ENCODE measurements around the gene PIKFYVE.

The PIKFYVE gene

GRCh38 chr2:208329485-208329884 is 63.4 kb downstream of the PIKFYVE start:
- no peak for DNase-seq (ENCODE audit: extremely low spot score)
- ChIA-PET CTCF (no interaction called here), POLR2A (no interaction called here)
- TF ChIP-seq BHLHE40 (IDR thresholded peaks at IDR 0.05; ENCODE audit: borderline replicate concordance) (no peak), TARDBP (IDR thresholded peaks at IDR 0.05) (no peak), HDGF (IDR thresholded peaks at IDR 0.05; ENCODE audit: borderline replicate concordance) (no peak), ZNF384 (IDR thresholded peaks at IDR 0.05) (no peak), ELF4 (IDR thresholded peaks at IDR 0.05) (no peak), SP1 (IDR thresholded peaks at IDR 0.05) (no peak), FOXM1 (IDR thresholded peaks at IDR 0.05; ENCODE audit: borderline replicate concordance) (no peak), L3MBTL2 (conservative IDR thresholded peaks at IDR 0.05) (no peak), FOXK2 (IDR thresholded peaks at IDR 0.05) (no peak), CTBP1 (IDR thresholded peaks at IDR 0.05; ENCODE audit: borderline replicate concordance) (no peak), FOXA1 (IDR thresholded peaks at IDR 0.05) (no peak), LEF1 (IDR thresholded peaks at IDR 0.05; ENCODE audit: borderline replicate concordance) (no peak), SUZ12 (IDR thresholded peaks at IDR 0.05) (no peak), NFRKB (IDR thresholded peaks at IDR 0.05) (no peak), ARNT (IDR thresholded peaks at IDR 0.05) (no peak), PKNOX1 (IDR thresholded peaks at IDR 0.05) (no peak)

- no peak for DNase-seq (ENCODE audit: extremely low spot score)
- CTCF ChIA-PET = no interaction called here
- POLR2A ChIA-PET = no interaction called here
Observed at GRCh38 chr2:208334230-208334629, 68.2 kb downstream of the PIKFYVE start.

GRCh38 chr2:208346756-208347155 is 80.7 kb downstream of the PIKFYVE start:
- ChIA-PET POLR2A (no interaction called here), CTCF (no interaction called here)
- TF ChIP-seq BHLHE40 (IDR thresholded peaks at IDR 0.05; ENCODE audit: borderline replicate concordance) (no peak), CTBP1 (IDR thresholded peaks at IDR 0.05; ENCODE audit: borderline replicate concordance) (no peak), FOXM1 (IDR thresholded peaks at IDR 0.05; ENCODE audit: borderline replicate concordance) (no peak), SUZ12 (IDR thresholded peaks at IDR 0.05) (no peak), HDGF (IDR thresholded peaks at IDR 0.05; ENCODE audit: borderline replicate concordance) (no peak), PKNOX1 (IDR thresholded peaks at IDR 0.05) (no peak), FOXK2 (IDR thresholded peaks at IDR 0.05) (no peak), L3MBTL2 (conservative IDR thresholded peaks at IDR 0.05) (no peak), NFRKB (IDR thresholded peaks at IDR 0.05) (no peak), ARNT (IDR thresholded peaks at IDR 0.05) (no peak), ZNF384 (IDR thresholded peaks at IDR 0.05) (no peak), SP1 (IDR thresholded peaks at IDR 0.05) (no peak), LEF1 (IDR thresholded peaks at IDR 0.05; ENCODE audit: borderline replicate concordance) (no peak), TARDBP (IDR thresholded peaks at IDR 0.05) (no peak), FOXA1 (IDR thresholded peaks at IDR 0.05) (no peak), ELF4 (IDR thresholded peaks at IDR 0.05) (no peak)
- DNase-seq (ENCODE audit: extremely low spot score) = no peak

More at GRCh38 chr2:208334230-208334629, 68.2 kb downstream of the PIKFYVE start:
- TF ChIP-seq LEF1 (IDR thresholded peaks at IDR 0.05; ENCODE audit: borderline replicate concordance) = no peak
- TF ChIP-seq ARNT (IDR thresholded peaks at IDR 0.05) = no peak
- no peak for TF ChIP-seq FOXA1 (IDR thresholded peaks at IDR 0.05)
- no peak for TF ChIP-seq FOXM1 (IDR thresholded peaks at IDR 0.05; ENCODE audit: borderline replicate concordance)
- TF ChIP-seq ZNF384 (IDR thresholded peaks at IDR 0.05) = no peak
- no peak for TF ChIP-seq ELF4 (IDR thresholded peaks at IDR 0.05)
- no peak for TF ChIP-seq PKNOX1 (IDR thresholded peaks at IDR 0.05)
- TF ChIP-seq BHLHE40 (IDR thresholded peaks at IDR 0.05; ENCODE audit: borderline replicate concordance) = no peak
- TF ChIP-seq SUZ12 (IDR thresholded peaks at IDR 0.05) = no peak
- TF ChIP-seq L3MBTL2 (conservative IDR thresholded peaks at IDR 0.05) = no peak
- TF ChIP-seq HDGF (IDR thresholded peaks at IDR 0.05; ENCODE audit: borderline replicate concordance) = no peak
- no peak for TF ChIP-seq FOXK2 (IDR thresholded peaks at IDR 0.05)
- TF ChIP-seq TARDBP (IDR thresholded peaks at IDR 0.05) = no peak
- no peak for TF ChIP-seq SP1 (IDR thresholded peaks at IDR 0.05)
- no peak for TF ChIP-seq CTBP1 (IDR thresholded peaks at IDR 0.05; ENCODE audit: borderline replicate concordance)
- no peak for TF ChIP-seq NFRKB (IDR thresholded peaks at IDR 0.05)

GRCh38 chr2:208350610-208351009 is 84.6 kb downstream of the PIKFYVE start:
- POLR2A ChIA-PET = no interaction called here
- CTCF ChIA-PET = no interaction called here
- TF ChIP-seq LEF1 (IDR thresholded peaks at IDR 0.05; ENCODE audit: borderline replicate concordance) = no peak
- TF ChIP-seq CTBP1 (IDR thresholded peaks at IDR 0.05; ENCODE audit: borderline replicate concordance) = no peak
- no peak for TF ChIP-seq ARNT (IDR thresholded peaks at IDR 0.05)
- TF ChIP-seq FOXM1 (IDR thresholded peaks at IDR 0.05; ENCODE audit: borderline replicate concordance) = no peak
- TF ChIP-seq NFRKB (IDR thresholded peaks at IDR 0.05) = no peak
- no peak for TF ChIP-seq FOXK2 (IDR thresholded peaks at IDR 0.05)
- no peak for TF ChIP-seq L3MBTL2 (conservative IDR thresholded peaks at IDR 0.05)
- no peak for TF ChIP-seq ELF4 (IDR thresholded peaks at IDR 0.05)
- TF ChIP-seq HDGF (IDR thresholded peaks at IDR 0.05; ENCODE audit: borderline replicate concordance) = no peak
- no peak for TF ChIP-seq BHLHE40 (IDR thresholded peaks at IDR 0.05; ENCODE audit: borderline replicate concordance)
- TF ChIP-seq FOXA1 (IDR thresholded peaks at IDR 0.05) = no peak
- TF ChIP-seq ZNF384 (IDR thresholded peaks at IDR 0.05) = no peak
- no peak for TF ChIP-seq SUZ12 (IDR thresholded peaks at IDR 0.05)
- no peak for TF ChIP-seq PKNOX1 (IDR thresholded peaks at IDR 0.05)
- no peak for TF ChIP-seq SP1 (IDR thresholded peaks at IDR 0.05)
- no peak for TF ChIP-seq TARDBP (IDR thresholded peaks at IDR 0.05)
- no peak for DNase-seq (ENCODE audit: extremely low spot score)

Measured in HEK293T (cell line).